GM12878 (cell line): ENCODE measurements around the gene SHB. TPM values are rescaled to one million over a fixed set of nuclear protein-coding genes. Genes with fewer than 3 reads are reported as not detected.
A peak's percentile ranks its signal among the peaks of the same experiment; 100 is the strongest.

Source experiments
- ATAC-seq: fragments of 200-7000 bp; cut with Tn5 transposase; 3 replicates; pipeline ENCODE4 v1.9.1; 2020; ENCODE audit warnings: mild to moderate bottlenecking, moderate library complexity
- BruUV-seq: library from RNA; stranded (reverse); fragments of 400-500 nt; replicated peaks from 2 replicates; lab custom pipeline; 2021; lab: Mats Ljungman, UMichigan
- CTCF ChIA-PET: fragments of 300-600 bp; sonication (Branson Sonifier 250); formaldehyde crosslinking; extraction: SDS; loops from one replicate; lab custom pipeline; 2021; ENCODE audit warnings: inconsistent platforms; lab: Yijun Ruan, JAX
- POLR2A ChIA-PET: fragments of 350-600 bp; formaldehyde crosslinking; extraction: SDS; loops from one replicate; lab custom pipeline; 2021; ENCODE audit warnings: inconsistent platforms; lab: Charles Lee
- RAD21 ChIA-PET: fragments of 300-600 bp; sonication (Branson Sonifier 250); formaldehyde crosslinking; loops from one replicate; lab custom pipeline; 2023; ENCODE audit warnings: antibody characterized with exemption; ENCODE audit not compliant: unreplicated experiment; lab: Charles Lee
- SMC1A ChIA-PET: fragments of 300-600 bp; sonication (Branson Sonifier 250); formaldehyde crosslinking; loops from one replicate; lab custom pipeline; 2023; ENCODE audit not compliant: unreplicated experiment, uncharacterized antibody; lab: Charles Lee
- DNase-seq: peaks from one replicate; pipeline ENCODE4 v3.0.0-alpha.2; 2011; ENCODE audit warnings: low read depth, low spot score
- FAIRE-seq: peaks from 3 replicates; lab custom pipeline; 2011; peaks lifted over from hg19 to GRCh38; lab: Jason Lieb, UNC
- H2AFZ ChIP-seq: 2 replicates; pipeline ENCODE4 v1.6.0; 2011; ENCODE audit warnings: low read depth, low read length, control low read depth; ENCODE audit not compliant: control insufficient read depth
- H3K27ac ChIP-seq: 2 replicates; pipeline ENCODE4 v1.5.1; 2011; ENCODE audit warnings: control low read depth; ENCODE audit not compliant: control insufficient read depth, insufficient read depth
- H3K27me3 ChIP-seq, 2 experiments: replicated peaks in 1 of 2; 2 replicates each; pipeline versions ENCODE4 v1.6.0 to v1.6.1; 2011; ENCODE audit warnings: low read length in 1 of 2; ENCODE audit not compliant: control insufficient read depth in 2 of 2, insufficient read depth in 2 of 2
- H3K36me3 ChIP-seq, 2 experiments: 2 replicates each; pipeline ENCODE4 v1.5.1; 2011; ENCODE audit warnings: low read length in 1 of 2; ENCODE audit not compliant: control insufficient read depth in 2 of 2, insufficient read depth in 2 of 2
- H3K4me1 ChIP-seq: 2 replicates; pipeline ENCODE4 v1.6.1; 2011; ENCODE audit warnings: mild to moderate bottlenecking, low read length, moderate library complexity, mixed read lengths; ENCODE audit not compliant: control insufficient read depth, insufficient read depth
- H3K4me2 ChIP-seq: 2 replicates; pipeline ENCODE4 v1.6.0; 2011; ENCODE audit warnings: control low read depth; ENCODE audit not compliant: control insufficient read depth, insufficient read depth
- H3K4me3 ChIP-seq: fragments of 200-600 bp; sonication (generic); 2 replicates; pipeline ENCODE4 v1.5.1; 2016
- H3K79me2 ChIP-seq: 2 replicates; pipeline ENCODE4 v1.6.0; 2011; ENCODE audit warnings: low read length; ENCODE audit not compliant: control insufficient read depth, insufficient read depth
- H3K9ac ChIP-seq: 2 replicates; pipeline ENCODE4 v1.8.0; 2011; ENCODE audit warnings: low read length, control low read depth, mixed read lengths; ENCODE audit not compliant: control insufficient read depth, insufficient read depth
- H3K9me3 ChIP-seq: replicated peaks from 3 replicates; pipeline ENCODE4 v1.5.1; 2011; ENCODE audit warnings: mild to moderate bottlenecking, low read length; ENCODE audit not compliant: control insufficient read depth, insufficient read depth
- H4K20me1 ChIP-seq: 2 replicates; pipeline ENCODE4 v1.6.0; 2011; ENCODE audit not compliant: control insufficient read depth, insufficient read depth
- DPF2 ChIP-seq: fragments of 450-650 bp; IDR thresholded peaks from 2 replicates; pipeline ENCODE4 v1.6.1; 2017; ENCODE audit warnings: mild to moderate bottlenecking
- GATAD2B ChIP-seq: fragments of 450-650 bp; conservative IDR thresholded peaks from 2 replicates; pipeline ENCODE4 v1.6.1; 2017; ENCODE audit warnings: low read depth, mild to moderate bottlenecking, moderate library complexity
- NR2C1 ChIP-seq: fragments of 450-650 bp; IDR thresholded peaks from 2 replicates; pipeline ENCODE4 v1.6.1; 2017; ENCODE audit warnings: antibody characterized with exemption, mild to moderate bottlenecking, moderate library complexity
- SUZ12 ChIP-seq: fragments of 200-600 bp; sonication (generic); IDR thresholded peaks from one replicate; pipeline ENCODE4 v1.6.1; 2018; ENCODE audit warnings: antibody characterized with exemption, mild to moderate bottlenecking; ENCODE audit not compliant: unreplicated experiment
- TAF1 ChIP-seq: IDR thresholded peaks from 2 replicates; pipeline ENCODE4 v1.6.1; 2011; ENCODE audit warnings: mild to moderate bottlenecking, low read depth, low read length, borderline replicate concordance
- WRNIP1 ChIP-seq: IDR thresholded peaks from 2 replicates; pipeline ENCODE4 v1.6.1; 2011; ENCODE audit warnings: low read depth, low read length, improper control_type of control experiment, borderline replicate concordance
- YY1 ChIP-seq: IDR thresholded peaks from 2 replicates; pipeline ENCODE4 v1.6.1; 2011; ENCODE audit warnings: low read depth, mild to moderate bottlenecking, low read length
- WGBS: methylation state at CpG from one replicate; pipeline ENCODE4 v1.1.6; 2016; ENCODE audit warnings: low lambda C conversion rate; ENCODE audit not compliant: insufficient replicate concordance, insufficient coverage; ENCODE audit errors: missing lambda C conversion rate; 5-methylcytosine and 5-hydroxymethylcytosine counted together
- in situ Hi-C: fragments of 300-500 bp; cut with MboI; formaldehyde crosslinking; loops from 9 replicates; pipeline ENCODE4 v1.14.3; 2018; ENCODE audit warnings: mixed read lengths
- intact Hi-C: fragments of 100-400 bp; cut with micrococcal nuclease; formaldehyde crosslinking; loops from one replicate; pipeline ENCODE4 v1.14.2; 2022; ENCODE audit not compliant: unreplicated experiment
- polyA plus RNA-seq, 11 experiments: library from polyadenylated mRNA; depleted of rRNA in 4 of 11; unstranded in 6 of 11; stranded (reverse) in 5 of 11; fragments of >200 nt; fragmentation: Nextera tagmentation in 4 of 11; fragmentation: Illumina TruSeq in 1 of 11; extraction: Ambion mirVana in 4 of 11; extraction: Trizol in 1 of 11; gene quantifications; 1 replicate in 1 of 11; 2 replicates in 10 of 11; pipeline versions ENCODE4 v1.2.1 to v1.2.3, GENCODE V29; 2011 to 2016; ENCODE audit warnings: inconsistent platforms in 2 of 11, missing spikeins in 2 of 11, low read depth in 1 of 11
- total RNA-seq, 4 experiments: library from RNA; depleted of rRNA in 3 of 4; stranded (reverse); fragments of >200 nt in 3 of 4; fragmentation: Illumina TruSeq in 1 of 4; extraction: Trizol in 1 of 4; gene quantifications; 2 replicates each; pipeline versions ENCODE4 v1.2.1 to v1.2.3, GENCODE V29; 2013 to 2021
- TF ChIP-seq, protein P1 (sequence below): fragments of 450-650 bp; IDR thresholded peaks from 2 replicates; pipeline ENCODE4 v1.6.1; 2018; ENCODE audit warnings: mild to moderate bottlenecking, low read depth, moderate library complexity; ENCODE audit not compliant: partially characterized antibody
- TF ChIP-seq, protein P2 (sequence below): IDR thresholded peaks from 2 replicates; pipeline ENCODE4 v1.6.1; 2012; ENCODE audit warnings: mild to moderate bottlenecking, low read depth, low read length

The SHB gene
- total and polyA plus RNA-seq, 10 of the 15 experiments (the other 5 are each of a cell fraction or from before 2014, with no cell fraction given), result 0.29 to 6.2 (median 1.3) TPM

DNA sequence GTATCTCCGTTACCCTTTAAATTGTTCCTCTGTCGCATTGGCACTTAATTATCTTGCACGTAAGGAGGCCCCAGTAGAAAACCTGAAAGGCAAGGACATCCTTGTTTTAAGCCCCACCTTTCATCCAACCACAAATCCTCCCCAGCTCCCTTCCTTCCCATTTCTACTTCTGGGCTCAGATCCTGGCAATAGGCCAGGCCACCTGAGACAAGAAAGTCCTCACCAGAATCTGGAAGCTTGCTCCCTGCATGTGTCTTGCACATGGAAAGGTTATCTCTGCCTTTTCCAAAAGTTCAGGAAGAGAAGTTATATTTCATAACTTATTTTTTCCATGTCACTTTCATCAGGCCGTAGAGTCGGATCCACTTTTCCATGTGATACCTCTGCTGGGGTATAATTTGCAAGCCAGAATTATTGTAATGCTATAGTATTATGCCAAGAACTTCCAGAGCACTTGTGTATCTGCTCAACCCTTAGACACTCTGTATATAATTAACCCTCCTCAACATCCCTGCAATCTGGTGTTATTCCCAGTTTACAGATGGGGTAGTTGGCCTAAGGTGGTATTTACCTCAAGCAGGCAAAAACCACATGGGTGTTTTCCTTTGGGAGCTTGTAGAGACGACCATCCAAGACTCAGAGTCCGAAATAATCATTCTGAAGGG, 2.6 kb upstream of the SHB start (continued):
- TF ChIP-seq TAF1 (no peak), YY1 (no peak), WRNIP1 (no peak)

DNA sequence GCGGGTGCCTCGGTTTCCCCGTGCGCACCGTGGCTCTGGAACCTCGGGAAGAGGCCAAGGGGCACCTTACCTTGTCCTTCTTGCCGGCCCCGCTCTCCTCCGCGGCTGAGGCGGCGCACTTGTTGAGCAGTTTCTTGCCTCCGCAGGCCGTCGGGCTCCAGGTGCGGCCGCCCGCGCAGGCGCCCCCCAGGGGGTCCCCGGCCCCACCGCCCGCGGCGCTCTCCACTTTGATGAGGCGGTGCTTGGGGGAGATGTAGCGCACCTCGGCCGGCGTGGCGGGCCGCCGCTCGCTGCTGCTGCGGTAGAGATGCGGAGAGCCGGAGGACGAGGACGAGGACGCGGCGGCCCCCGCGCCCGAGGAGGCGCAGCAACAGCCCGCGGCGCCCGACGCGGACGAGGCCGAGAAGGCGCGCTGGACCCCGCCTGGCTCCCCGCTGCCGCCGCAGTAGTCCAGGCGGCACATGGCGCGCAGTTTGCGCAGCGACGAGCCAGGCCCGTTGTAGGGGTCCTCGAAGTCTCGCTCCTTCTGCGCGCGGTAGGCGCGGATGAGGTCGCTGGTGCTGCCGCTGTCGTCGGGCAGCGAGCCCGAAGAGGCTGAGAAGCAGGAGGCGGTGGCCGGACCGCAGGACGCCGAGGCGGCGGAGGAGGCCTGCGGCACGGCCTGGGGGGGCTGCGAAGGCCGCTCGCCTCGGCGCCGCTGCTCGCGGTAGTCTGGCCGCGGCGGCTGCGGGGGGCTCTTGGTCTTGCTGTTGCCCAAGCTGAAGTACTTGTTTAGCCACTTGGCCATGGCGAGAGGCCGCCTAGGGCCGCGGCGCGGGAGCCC, 957 bp downstream of the SHB start:
- peak overlapping the region; percentile 10; the same call in 1 of the 2 replicates for H3K9ac ChIP-seq
- ChIA-PET RAD21 (interaction anchor here (0.6 to 2.1 kb wide), 23 partner anchors 16 to 195 kb away, joined by 3 to 18 read pairs (median 4); no protein-coding TSS in a partner anchor), POLR2A (interaction anchor here (0.6 to 1.4 kb wide), 3 partner anchors 9 to 159 kb away, joined by 3 to 4 read pairs (median 3); no protein-coding TSS in a partner anchor), SMC1A (interaction anchor here (0.6 to 4.4 kb wide), 14 partner anchors 11 to 163 kb away, joined by 3 to 23 read pairs (median 4); no protein-coding TSS in a partner anchor), CTCF (interaction anchor here (0.6 to 3.9 kb wide), 13 partner anchors 14 to 157 kb away, joined by 3 to 21 read pairs (median 4); no protein-coding TSS in a partner anchor)
- no peaks in the 10 kb centered on the region for H3K9me3 ChIP-seq
- no peak overlapping the region for H2AFZ ChIP-seq
- 28% methylated on average over 76 of the region's 107 CpGs for WGBS
- H3K79me2 ChIP-seq, result no peaks in the 10 kb centered on the region
- in situ Hi-C loops, result no loop called here
- FAIRE-seq (no peak), DNase-seq (no peak), ATAC-seq (no peak)
- no TSS peak for BruUV-seq
- H3K4me3 ChIP-seq, result peak overlapping the region; percentile 90
- peak overlapping the region; percentile 71 for H3K4me2 ChIP-seq
- no peak overlapping the region for H3K27ac ChIP-seq
- intact Hi-C loops, result loop anchor here (1.0 to 10.0 kb wide), 4 partner anchors 49 to 603 kb away; partner anchors contain the start of gene ZBTB5
- peaks cover 2 to 9% of the 10 kb centered on the region in 2 experiments; a peak in 3 of 4 replicates for H3K27me3 ChIP-seq
- peaks cover 28% of the 10 kb centered on the region for H3K4me1 ChIP-seq
- H3K36me3 ChIP-seq, result no peaks in the 10 kb centered on the region
- H4K20me1 ChIP-seq, result no peaks in the 10 kb centered on the region
- TF ChIP-seq DPF2 (no peak), GATAD2B (peak; percentile 47), NR2C1 (no peak), SUZ12 (peak; percentile 71)
- TF ChIP-seq, protein P1, sequence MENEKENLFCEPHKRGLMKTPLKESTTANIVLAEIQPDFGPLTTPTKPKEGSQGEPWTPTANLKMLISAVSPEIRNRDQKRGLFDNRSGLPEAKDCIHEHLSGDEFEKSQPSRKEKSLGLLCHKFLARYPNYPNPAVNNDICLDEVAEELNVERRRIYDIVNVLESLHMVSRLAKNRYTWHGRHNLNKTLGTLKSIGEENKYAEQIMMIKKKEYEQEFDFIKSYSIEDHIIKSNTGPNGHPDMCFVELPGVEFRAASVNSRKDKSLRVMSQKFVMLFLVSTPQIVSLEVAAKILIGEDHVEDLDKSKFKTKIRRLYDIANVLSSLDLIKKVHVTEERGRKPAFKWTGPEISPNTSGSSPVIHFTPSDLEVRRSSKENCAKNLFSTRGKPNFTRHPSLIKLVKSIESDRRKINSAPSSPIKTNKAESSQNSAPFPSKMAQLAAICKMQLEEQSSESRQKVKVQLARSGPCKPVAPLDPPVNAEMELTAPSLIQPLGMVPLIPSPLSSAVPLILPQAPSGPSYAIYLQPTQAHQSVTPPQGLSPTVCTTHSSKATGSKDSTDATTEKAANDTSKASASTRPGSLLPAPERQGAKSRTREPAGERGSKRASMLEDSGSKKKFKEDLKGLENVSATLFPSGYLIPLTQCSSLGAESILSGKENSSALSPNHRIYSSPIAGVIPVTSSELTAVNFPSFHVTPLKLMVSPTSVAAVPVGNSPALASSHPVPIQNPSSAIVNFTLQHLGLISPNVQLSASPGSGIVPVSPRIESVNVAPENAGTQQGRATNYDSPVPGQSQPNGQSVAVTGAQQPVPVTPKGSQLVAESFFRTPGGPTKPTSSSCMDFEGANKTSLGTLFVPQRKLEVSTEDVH, result no peak
- TF ChIP-seq, protein P2, sequence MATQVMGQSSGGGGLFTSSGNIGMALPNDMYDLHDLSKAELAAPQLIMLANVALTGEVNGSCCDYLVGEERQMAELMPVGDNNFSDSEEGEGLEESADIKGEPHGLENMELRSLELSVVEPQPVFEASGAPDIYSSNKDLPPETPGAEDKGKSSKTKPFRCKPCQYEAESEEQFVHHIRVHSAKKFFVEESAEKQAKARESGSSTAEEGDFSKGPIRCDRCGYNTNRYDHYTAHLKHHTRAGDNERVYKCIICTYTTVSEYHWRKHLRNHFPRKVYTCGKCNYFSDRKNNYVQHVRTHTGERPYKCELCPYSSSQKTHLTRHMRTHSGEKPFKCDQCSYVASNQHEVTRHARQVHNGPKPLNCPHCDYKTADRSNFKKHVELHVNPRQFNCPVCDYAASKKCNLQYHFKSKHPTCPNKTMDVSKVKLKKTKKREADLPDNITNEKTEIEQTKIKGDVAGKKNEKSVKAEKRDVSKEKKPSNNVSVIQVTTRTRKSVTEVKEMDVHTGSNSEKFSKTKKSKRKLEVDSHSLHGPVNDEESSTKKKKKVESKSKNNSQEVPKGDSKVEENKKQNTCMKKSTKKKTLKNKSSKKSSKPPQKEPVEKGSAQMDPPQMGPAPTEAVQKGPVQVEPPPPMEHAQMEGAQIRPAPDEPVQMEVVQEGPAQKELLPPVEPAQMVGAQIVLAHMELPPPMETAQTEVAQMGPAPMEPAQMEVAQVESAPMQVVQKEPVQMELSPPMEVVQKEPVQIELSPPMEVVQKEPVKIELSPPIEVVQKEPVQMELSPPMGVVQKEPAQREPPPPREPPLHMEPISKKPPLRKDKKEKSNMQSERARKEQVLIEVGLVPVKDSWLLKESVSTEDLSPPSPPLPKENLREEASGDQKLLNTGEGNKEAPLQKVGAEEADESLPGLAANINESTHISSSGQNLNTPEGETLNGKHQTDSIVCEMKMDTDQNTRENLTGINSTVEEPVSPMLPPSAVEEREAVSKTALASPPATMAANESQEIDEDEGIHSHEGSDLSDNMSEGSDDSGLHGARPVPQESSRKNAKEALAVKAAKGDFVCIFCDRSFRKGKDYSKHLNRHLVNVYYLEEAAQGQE, result no peak
